Duodenal mucosa (tissue), 2 donors: Measurements from ENCODE around the gene MAMDC4.

ENCODE experiments used
- H3K27ac ChIP-seq: one replicate; pipeline ENCODE4 v1.7.0; 2013; ENCODE audit warnings: low read depth, low read length
- H3K27me3 ChIP-seq, 2 donors: one replicate each; pipeline ENCODE4 v1.7.0; 2013; ENCODE audit warnings: low read length in 2 of 2, control low read depth in 1 of 2; ENCODE audit not compliant: insufficient read depth in 2 of 2, control insufficient read depth in 1 of 2
- H3K36me3 ChIP-seq, 2 donors: one replicate each; pipeline ENCODE4 v1.7.0; 2013; ENCODE audit warnings: low read length in 2 of 2, control low read depth in 1 of 2; ENCODE audit not compliant: insufficient read depth in 2 of 2, control insufficient read depth in 1 of 2
- H3K4me1 ChIP-seq, 2 donors: one replicate each; pipeline ENCODE4 v1.7.0; 2013; ENCODE audit warnings: low read length in 2 of 2, control low read depth in 1 of 2; ENCODE audit not compliant: insufficient read depth in 2 of 2, control insufficient read depth in 1 of 2
- H3K4me3 ChIP-seq, 2 donors: one replicate each; pipeline ENCODE4 v1.7.0; 2013; ENCODE audit warnings: low read length in 2 of 2, low read depth in 1 of 2
- H3K9ac ChIP-seq, 2 donors: one replicate each; pipeline ENCODE4 v1.7.0; 2013; ENCODE audit warnings: low read length in 2 of 2, low read depth in 1 of 2
- H3K9me3 ChIP-seq, 2 donors: one replicate each; pipeline ENCODE4 v1.7.0; 2013; ENCODE audit warnings: low read length in 2 of 2, control low read depth in 1 of 2; ENCODE audit not compliant: control insufficient read depth in 1 of 2

MAMDC4 gene

DNA sequence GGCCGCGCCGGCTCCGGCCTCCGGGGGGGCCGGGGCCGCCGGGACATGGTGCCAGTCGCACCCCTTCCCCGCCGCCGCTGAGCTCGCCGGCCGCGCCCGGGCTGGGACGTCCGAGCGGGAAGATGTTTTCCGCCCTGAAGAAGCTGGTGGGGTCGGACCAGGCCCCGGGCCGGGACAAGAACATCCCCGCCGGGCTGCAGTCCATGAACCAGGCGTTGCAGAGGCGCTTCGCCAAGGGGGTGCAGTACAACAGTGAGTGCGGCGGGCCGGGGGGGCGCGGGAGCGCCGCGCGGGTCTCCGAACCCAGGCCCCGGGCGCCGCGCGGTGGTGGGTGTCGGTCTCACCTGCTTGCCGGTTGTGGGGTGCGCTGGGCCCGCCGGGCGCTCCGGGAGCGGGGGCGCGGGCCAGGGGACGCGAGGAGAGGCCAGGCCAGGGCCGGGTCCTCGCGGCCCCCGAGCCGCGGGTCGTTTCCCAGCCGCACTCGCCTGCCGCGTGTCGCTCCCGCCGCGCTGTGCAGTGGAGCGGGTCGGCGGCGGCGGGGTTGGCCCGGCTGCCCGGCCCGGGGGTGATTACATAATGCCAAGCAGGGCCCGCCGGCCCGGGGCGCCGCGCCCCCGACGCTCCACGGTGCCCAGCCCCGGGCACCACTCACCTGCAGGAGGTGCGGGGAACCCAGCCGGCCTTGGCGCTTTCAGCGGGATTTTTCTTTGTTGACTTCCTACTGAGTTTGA is 43.9 kb upstream of the MAMDC4 start:
- peak overlapping the region; percentile 75 to 80 for H3K4me3 ChIP-seq
- peak overlapping the region; percentile 20 for H3K27ac ChIP-seq
- H3K9me3 ChIP-seq: no peaks in the 10 kb centered on the region
- peak overlapping the region; percentile 61 to 65 for H3K9ac ChIP-seq
- H3K36me3 ChIP-seq: peaks cover 0 to 15% of the 10 kb centered on the region in 2 donors
- H3K4me1 ChIP-seq: peaks cover 16 to 29% of the 10 kb centered on the region in 2 donors
- H3K27me3 ChIP-seq: no peaks in the 10 kb centered on the region

DNA sequence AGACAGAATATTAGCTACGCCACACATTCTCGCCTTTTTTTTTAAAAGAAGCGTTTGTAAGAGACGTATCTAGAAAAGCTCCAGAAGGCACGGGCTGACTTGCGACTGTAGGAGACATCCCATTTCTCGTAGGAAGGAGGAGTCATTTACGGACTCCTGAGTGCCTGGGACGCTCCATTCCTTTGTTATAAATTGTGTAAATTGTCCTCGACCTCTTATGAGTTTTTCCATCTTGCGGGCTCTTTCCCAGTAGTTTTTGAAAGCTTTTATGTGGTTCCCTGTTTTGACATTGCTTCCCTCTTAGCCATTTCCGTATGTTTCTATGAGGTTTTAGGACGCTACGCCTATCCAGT is 43.4 kb upstream of the MAMDC4 start:
- H3K4me1 ChIP-seq: peaks cover 16 to 29% of the 10 kb centered on the region in 2 donors
- H3K27ac ChIP-seq: no peak overlapping the region
- peak overlapping the region; percentile 75 to 80 for H3K4me3 ChIP-seq
- peaks cover 0 to 17% of the 10 kb centered on the region in 2 donors for H3K36me3 ChIP-seq
- no peaks in the 10 kb centered on the region for H3K27me3 ChIP-seq
- H3K9ac ChIP-seq: peak overlapping the region; percentile 61 to 65
- H3K9me3 ChIP-seq: no peaks in the 10 kb centered on the region

DNA sequence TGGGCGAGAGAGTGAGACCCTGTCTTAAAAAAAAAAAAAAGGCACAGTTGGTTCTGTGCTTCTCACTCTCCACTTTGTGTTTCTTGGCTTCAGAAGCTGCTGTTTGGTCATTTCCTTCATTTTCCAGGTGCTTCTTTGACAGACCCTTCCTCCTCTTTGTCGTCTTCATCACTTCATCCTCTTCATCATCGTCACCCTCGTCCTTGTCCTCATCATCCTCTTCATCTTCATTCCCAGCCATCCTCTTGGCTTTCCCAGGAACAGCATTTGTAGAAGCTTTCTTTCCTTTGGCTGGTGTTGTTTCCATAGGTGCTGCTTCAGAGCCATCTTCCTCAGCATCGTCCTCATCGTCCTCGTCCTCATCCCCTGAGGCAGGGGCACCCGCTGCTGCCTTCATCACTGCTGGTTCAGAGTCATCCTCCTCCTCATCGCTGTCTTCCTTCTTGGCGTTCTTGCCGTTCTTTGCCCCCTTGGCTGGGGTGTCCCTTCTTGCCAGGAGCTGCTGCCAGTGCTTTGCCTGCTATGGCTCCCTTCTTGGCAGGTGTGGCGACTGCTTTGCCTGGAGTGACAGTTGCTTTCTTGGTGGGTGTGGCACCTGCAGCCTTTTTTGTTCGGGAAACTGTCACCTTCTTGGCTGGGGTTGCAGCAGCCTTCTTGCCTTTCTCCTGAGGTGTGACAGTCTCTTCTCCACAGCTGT is 37.3 kb upstream of the MAMDC4 start:
- Histone ChIP-seq H3K4me3 (no peak overlapping the region), H3K4me1 (peaks cover 3 to 5% of the 10 kb centered on the region in 2 donors), H3K36me3 (peaks cover 0 to 23% of the 10 kb centered on the region in 2 donors), H3K27me3 (no peaks in the 10 kb centered on the region), H3K9ac (no peak overlapping the region), H3K27ac (no peak overlapping the region), H3K9me3 (no peaks in the 10 kb centered on the region)

DNA sequence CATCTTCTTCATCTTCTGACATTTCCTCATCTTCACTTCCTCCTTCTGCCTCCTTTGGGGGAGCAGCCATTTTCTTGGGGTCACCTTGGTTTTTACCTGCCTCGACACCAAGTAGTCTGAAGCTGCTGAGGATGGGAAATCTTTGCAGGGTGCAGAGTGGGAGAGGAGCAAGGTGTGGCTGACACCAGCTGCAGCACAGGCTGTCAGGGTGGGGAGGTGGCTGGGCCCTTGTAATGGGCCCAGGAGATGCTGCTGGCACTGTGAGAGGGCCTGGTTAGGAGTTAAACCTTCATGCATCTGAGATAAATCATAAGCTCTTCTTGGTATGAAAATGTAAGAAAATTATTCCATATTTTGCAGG is 36.7 kb upstream of the MAMDC4 start:
- Histone ChIP-seq H3K27ac (no peak overlapping the region), H3K4me3 (no peak overlapping the region), H3K9ac (no peak overlapping the region), H3K9me3 (no peaks in the 10 kb centered on the region), H3K27me3 (no peaks in the 10 kb centered on the region), H3K4me1 (no peaks in the 10 kb centered on the region), H3K36me3 (peaks cover 0 to 20% of the 10 kb centered on the region in 2 donors)

DNA sequence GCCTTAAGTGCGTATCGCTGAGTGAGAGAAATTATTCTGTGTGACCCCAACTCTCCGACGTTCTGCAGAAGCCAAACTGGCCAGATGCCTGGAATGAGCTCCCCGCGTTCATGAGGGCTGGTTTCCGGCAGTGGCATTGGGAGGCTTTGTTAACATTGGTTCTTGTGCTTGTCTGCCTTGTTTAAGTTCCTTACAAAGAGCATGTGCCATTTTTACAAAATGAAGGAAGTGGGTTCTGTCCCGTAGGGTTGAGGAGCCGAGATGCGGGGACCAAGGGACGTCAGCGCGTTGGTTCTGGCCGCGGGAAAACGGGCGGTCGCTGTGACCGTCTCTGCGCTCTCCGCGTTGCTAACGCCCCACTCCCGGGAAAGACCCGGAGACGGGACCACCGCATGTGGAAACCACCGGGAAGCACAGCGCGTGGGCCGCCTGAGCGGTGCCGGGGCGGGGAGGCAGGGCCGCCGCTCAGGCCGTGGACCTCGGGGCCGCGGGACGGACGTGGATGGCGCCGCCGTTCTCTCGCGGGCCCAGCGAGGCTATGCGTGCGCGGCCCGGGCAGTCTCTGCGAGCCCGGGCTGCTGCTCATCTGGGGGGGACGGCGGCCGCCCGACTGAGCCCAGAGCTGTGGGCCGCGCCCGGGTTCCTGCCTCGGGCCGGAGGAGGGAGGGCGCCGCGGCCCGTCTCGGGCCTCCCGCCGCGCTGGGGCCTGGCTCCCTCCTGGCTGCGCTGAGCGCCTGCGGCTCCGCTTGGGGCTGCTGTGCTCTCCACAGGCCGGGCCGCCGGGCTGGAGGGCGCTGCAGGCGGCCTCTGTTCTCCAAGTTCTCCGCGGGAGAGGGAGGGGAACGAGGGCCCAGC is 30.9 kb upstream of the MAMDC4 start:
- H3K4me1 ChIP-seq: peaks cover 0 to 3% of the 10 kb centered on the region in 2 donors
- no peak overlapping the region for H3K9ac ChIP-seq
- H3K27ac ChIP-seq: no peak overlapping the region
- H3K9me3 ChIP-seq: no peaks in the 10 kb centered on the region
- peaks cover 6 to 28% of the 10 kb centered on the region in 2 donors for H3K36me3 ChIP-seq
- H3K27me3 ChIP-seq: no peaks in the 10 kb centered on the region
- H3K4me3 ChIP-seq: peak overlapping the region; percentile 19 to 36

- Histone ChIP-seq H3K4me1 (peaks cover 0 to 3% of the 10 kb centered on the region in 2 donors), H3K9me3 (no peaks in the 10 kb centered on the region), H3K9ac (no peak overlapping the region), H3K36me3 (peaks cover 6 to 32% of the 10 kb centered on the region in 2 donors), H3K27ac (no peak overlapping the region), H3K4me3 (no peak overlapping the region), H3K27me3 (no peaks in the 10 kb centered on the region)
Observed at GRCh38 chr9:136821826-136822544, 30.2 kb upstream of the MAMDC4 start.

DNA sequence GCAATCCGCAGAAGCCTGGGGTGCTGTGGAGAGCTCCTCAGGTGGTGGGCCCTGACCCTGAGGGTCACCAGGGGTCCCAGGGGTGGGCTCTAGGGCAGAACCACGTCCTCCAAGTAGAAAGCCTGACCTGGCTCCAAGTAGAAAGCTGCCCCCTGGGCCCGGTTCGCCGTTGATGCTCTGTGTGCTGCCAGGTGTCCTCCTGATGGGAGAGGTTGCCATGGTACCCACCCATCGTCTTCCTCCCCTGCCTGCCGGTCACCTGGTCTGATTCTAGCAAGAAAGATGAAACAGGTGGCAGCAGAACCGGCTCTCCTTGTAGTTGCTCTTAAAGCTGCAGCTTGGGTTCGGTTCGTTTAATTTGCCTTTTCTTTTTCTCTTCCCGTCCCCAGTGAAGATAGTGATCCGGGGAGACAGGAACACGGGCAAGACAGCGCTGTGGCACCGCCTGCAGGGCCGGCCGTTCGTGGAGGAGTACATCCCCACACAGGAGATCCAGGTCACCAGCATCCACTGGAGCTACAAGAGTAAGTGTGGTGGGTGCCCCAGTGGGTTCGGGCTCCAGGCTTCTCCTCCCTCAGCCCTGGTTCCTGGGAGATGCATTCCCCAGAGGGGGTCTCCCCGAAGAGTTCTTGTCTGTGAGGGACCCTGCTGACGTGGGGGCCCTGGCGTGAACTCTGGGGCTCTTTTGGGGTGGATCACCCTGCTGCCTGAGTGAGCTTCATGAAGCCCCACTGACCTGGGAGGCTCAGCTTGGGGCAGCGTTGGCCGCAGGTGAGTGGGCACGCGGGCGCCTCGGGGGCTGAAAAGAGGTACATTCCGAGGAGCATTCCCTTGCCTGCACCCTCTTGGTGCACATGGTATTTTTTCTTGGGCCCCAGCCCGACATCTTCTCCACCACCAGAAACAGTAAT is 28.8 kb upstream of the MAMDC4 start:
- Histone ChIP-seq H3K4me1 (peaks cover 0 to 3% of the 10 kb centered on the region in 2 donors), H3K9ac (no peak overlapping the region), H3K36me3 (peaks cover 6 to 37% of the 10 kb centered on the region in 2 donors), H3K27ac (no peak overlapping the region), H3K27me3 (no peaks in the 10 kb centered on the region), H3K9me3 (no peaks in the 10 kb centered on the region), H3K4me3 (no peak overlapping the region)

GRCh38 chr9:136824496-136825225 is 27.5 kb upstream of the MAMDC4 start:
- H3K9ac ChIP-seq: no peak overlapping the region
- peaks cover 0 to 3% of the 10 kb centered on the region in 2 donors for H3K4me1 ChIP-seq
- peaks cover 9 to 50% of the 10 kb centered on the region in 2 donors for H3K36me3 ChIP-seq
- H3K4me3 ChIP-seq: no peak overlapping the region
- H3K27me3 ChIP-seq: no peaks in the 10 kb centered on the region
- H3K9me3 ChIP-seq: no peaks in the 10 kb centered on the region
- H3K27ac ChIP-seq: no peak overlapping the region
